Thyroid gland (tissue), 4 donors: ENCODE results near the gene TMEM43.

Experiments used
- CTCF ChIP-seq, 6 experiments: fragments of 200-600 bp in 3 of 6; fragments of 450-650 bp in 3 of 6; sonication (generic) in 3 of 6; IDR thresholded peaks; one replicate each; pipeline ENCODE4 v1.5.1; 2016 to 2019; ENCODE audit warnings: antibody characterized with exemption in 6 of 6, mild to moderate bottlenecking in 2 of 6, inconsistent platforms in 1 of 6, moderate library complexity in 1 of 6
- POLR2A ChIP-seq, 2 donors: fragments of 450-650 bp; IDR thresholded peaks; one replicate each; pipeline ENCODE4 v1.6.1; 2017; ENCODE audit warnings: antibody characterized with exemption in 2 of 2, mild to moderate bottlenecking in 2 of 2, moderate library complexity in 1 of 2

DNA sequence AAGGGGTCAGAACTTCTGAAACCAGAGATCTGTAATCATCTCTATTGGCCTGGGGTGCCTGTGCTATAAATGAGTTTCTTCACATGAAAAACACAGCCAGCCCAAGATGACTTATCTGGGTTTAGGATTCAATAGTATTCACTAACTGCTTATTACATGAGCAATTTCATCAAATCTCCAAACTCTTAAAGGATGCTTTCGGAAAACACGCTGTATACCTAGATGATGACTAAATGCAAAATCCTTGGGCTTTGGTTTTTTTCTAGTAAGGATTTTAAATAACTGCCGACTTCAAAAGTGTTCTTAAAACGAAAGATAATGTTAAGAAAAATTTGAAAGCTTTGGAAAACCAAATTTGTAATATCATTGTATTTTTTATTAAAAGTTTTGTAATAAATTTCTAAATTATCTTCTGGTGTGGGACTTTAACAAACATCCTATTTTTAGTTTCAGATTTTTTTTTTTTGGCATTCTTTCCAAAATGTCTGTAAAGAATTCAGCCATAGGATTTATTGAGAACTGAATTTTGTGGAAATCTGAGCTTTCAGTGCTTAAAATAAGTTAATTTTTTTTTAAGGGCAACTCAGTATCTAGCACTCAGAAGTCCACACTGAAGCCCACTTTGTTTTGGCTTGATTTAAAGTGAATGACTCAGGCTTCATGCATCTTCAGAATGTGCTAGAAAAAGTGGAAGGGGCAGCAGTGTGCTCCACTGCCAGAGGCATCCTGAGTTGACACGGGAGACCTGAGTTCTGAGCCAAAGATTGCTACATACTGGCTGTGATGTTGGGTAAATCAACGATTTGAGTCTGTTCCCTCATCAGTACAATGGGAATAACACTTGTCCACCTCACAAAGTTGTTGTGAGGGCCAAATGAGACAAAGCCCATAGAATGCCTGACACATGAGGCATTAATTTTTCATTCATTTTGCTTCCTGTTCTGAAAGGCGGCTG lies 18.7 kb downstream of the TMEM43 start:
- TF ChIP-seq CTCF (IDR thresholded peaks at IDR 0.05) (no peak), POLR2A (IDR thresholded peaks at IDR 0.05) (no peak)
